ENCODE measurements around the gene CLN6. TPM values are rescaled to one million over a fixed set of nuclear protein-coding genes. Genes with fewer than 3 reads are reported as not detected.

The CLN6 gene
- total and polyA plus RNA-seq, 2 experiments from 2014 or later: 10.7 to 18.7 TPM

DNA sequence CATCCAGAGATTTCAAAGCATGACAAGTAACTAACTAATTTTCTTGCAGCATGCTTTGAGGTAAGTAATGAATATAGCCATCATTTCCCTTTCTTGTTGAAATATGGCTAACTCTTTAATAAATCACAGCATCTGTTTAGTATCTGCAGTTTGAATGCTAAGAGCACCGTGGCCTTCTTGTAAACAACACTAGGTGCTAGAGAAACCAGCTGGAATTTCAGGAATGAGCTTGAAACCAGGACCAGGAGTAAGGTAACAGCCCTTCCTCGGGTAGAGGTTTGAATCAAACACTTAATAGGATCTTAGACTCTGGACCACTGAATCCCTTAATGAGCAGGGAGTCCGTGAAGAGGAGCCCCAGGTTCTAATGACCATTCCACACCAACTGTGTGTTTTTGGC lies 38.0 kb downstream of the CLN6 start:
- Histone ChIP-seq H3K9me3 (ENCODE audit: low read depth) (no peaks in the 10 kb centered on the region), H3K79me2 (peaks cover 4% of the 10 kb centered on the region), H3K4me2 (no peak overlapping the region), H3K4me3 (no peak overlapping the region), H3K9me2 (replicated peaks; ENCODE audit: insufficient read depth) (no peaks in the 10 kb centered on the region), H3K27ac (peak overlapping the region; percentile 57), H3K36me3 (replicated peaks; ENCODE audit: insufficient read depth, low read depth) (no peaks in the 10 kb centered on the region), H2AFZ (no peak overlapping the region), H3K4me1 (ENCODE audit: insufficient read depth) (peaks cover 9% of the 10 kb centered on the region), H3K27me3 (no peaks in the 10 kb centered on the region), H4K20me1 (ENCODE audit: insufficient read depth, poor library complexity, severe bottlenecking) (no peaks in the 10 kb centered on the region)
- TF ChIP-seq EZH2 (IDR thresholded peaks at IDR 0.05; ENCODE audit: borderline replicate concordance) (no peak), EZH2phosphoT487 (IDR thresholded peaks at IDR 0.05; ENCODE audit: low read depth, severe bottlenecking, unreplicated experiment) (no peak)
- TF ChIP-seq, protein P1, sequence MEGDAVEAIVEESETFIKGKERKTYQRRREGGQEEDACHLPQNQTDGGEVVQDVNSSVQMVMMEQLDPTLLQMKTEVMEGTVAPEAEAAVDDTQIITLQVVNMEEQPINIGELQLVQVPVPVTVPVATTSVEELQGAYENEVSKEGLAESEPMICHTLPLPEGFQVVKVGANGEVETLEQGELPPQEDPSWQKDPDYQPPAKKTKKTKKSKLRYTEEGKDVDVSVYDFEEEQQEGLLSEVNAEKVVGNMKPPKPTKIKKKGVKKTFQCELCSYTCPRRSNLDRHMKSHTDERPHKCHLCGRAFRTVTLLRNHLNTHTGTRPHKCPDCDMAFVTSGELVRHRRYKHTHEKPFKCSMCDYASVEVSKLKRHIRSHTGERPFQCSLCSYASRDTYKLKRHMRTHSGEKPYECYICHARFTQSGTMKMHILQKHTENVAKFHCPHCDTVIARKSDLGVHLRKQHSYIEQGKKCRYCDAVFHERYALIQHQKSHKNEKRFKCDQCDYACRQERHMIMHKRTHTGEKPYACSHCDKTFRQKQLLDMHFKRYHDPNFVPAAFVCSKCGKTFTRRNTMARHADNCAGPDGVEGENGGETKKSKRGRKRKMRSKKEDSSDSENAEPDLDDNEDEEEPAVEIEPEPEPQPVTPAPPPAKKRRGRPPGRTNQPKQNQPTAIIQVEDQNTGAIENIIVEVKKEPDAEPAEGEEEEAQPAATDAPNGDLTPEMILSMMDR (IDR thresholded peaks at IDR 0.05; ENCODE audit: poor library complexity): no peak
- WGBS (ENCODE audit: low lambda C conversion rate, missing lambda C conversion rate): 39% methylated on average over 3 of the region's 3 CpGs
- DNase-seq (ENCODE audit: low spot score): no peak

GRCh38 chr15:68190048-68190447 lies 39.5 kb downstream of the CLN6 start:
- Histone ChIP-seq H3K36me3 (replicated peaks; ENCODE audit: insufficient read depth, low read depth) (peaks cover 3% of the 10 kb centered on the region), H3K4me3 (no peak overlapping the region), H3K27ac (peak overlapping the region; percentile 50), H3K79me2 (peaks cover 4% of the 10 kb centered on the region), H4K20me1 (ENCODE audit: insufficient read depth, poor library complexity, severe bottlenecking) (no peaks in the 10 kb centered on the region), H3K27me3 (no peaks in the 10 kb centered on the region), H2AFZ (no peak overlapping the region), H3K4me2 (no peak overlapping the region), H3K4me1 (ENCODE audit: insufficient read depth) (peaks cover 9% of the 10 kb centered on the region), H3K9me3 (ENCODE audit: low read depth) (no peaks in the 10 kb centered on the region), H3K9me2 (replicated peaks; ENCODE audit: insufficient read depth) (no peaks in the 10 kb centered on the region)
- DNase-seq (ENCODE audit: low spot score): no peak
- TF ChIP-seq, protein P1 (IDR thresholded peaks at IDR 0.05; ENCODE audit: poor library complexity): no peak
- TF ChIP-seq EZH2phosphoT487 (IDR thresholded peaks at IDR 0.05; ENCODE audit: low read depth, severe bottlenecking, unreplicated experiment) (no peak), EZH2 (IDR thresholded peaks at IDR 0.05; ENCODE audit: borderline replicate concordance) (no peak)
- 95% methylated on average over 4 of the region's 4 CpGs for WGBS (ENCODE audit: low lambda C conversion rate, missing lambda C conversion rate)

GRCh38 chr15:68188647-68189046 lies 40.9 kb downstream of the CLN6 start:
- no peak overlapping the region for H2AFZ ChIP-seq
- no peak overlapping the region for H3K4me2 ChIP-seq
- H3K9me2 ChIP-seq (replicated peaks; ENCODE audit: insufficient read depth): no peaks in the 10 kb centered on the region
- WGBS (ENCODE audit: low lambda C conversion rate, missing lambda C conversion rate): 90% methylated on average over 2 of the region's 2 CpGs
- H4K20me1 ChIP-seq (ENCODE audit: insufficient read depth, poor library complexity, severe bottlenecking): no peaks in the 10 kb centered on the region
- peaks cover 4% of the 10 kb centered on the region for H3K79me2 ChIP-seq
- H3K4me3 ChIP-seq: no peak overlapping the region
- H3K9me3 ChIP-seq (ENCODE audit: low read depth): no peaks in the 10 kb centered on the region
- TF ChIP-seq, protein P1 (IDR thresholded peaks at IDR 0.05; ENCODE audit: poor library complexity): no peak
- TF ChIP-seq EZH2phosphoT487 (IDR thresholded peaks at IDR 0.05; ENCODE audit: low read depth, severe bottlenecking, unreplicated experiment) (no peak), EZH2 (IDR thresholded peaks at IDR 0.05; ENCODE audit: borderline replicate concordance) (peak; percentile 16)
- no peaks in the 10 kb centered on the region for H3K27me3 ChIP-seq
- H3K27ac ChIP-seq: peak overlapping the region; percentile 56
- DNase-seq (ENCODE audit: low spot score): no peak
- peaks cover 9% of the 10 kb centered on the region for H3K4me1 ChIP-seq (ENCODE audit: insufficient read depth)
- H3K36me3 ChIP-seq (replicated peaks; ENCODE audit: insufficient read depth, low read depth): peaks cover 3% of the 10 kb centered on the region

DNA sequence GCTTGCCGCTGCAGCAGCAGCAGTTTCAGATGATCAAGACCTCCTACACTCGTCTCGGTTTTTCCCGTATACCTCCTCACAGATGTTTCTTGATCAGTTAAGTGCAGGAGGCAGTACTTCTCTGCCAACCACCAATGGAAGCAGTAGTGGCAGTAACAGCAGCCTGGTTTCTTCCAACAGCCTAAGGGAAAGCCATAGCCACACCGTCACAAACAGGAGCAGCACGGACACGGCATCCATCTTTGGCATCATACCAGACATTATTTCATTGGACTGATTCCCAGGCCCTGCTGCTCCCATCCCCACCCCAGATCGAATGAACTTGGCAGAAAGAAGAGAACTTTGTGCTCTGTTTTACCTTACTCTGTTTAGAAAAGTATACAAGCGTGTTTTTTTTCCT lies 42.0 kb downstream of the CLN6 start:
- H4K20me1 ChIP-seq (ENCODE audit: insufficient read depth, poor library complexity, severe bottlenecking): no peaks in the 10 kb centered on the region
- H3K36me3 ChIP-seq (replicated peaks; ENCODE audit: insufficient read depth, low read depth): peaks cover 3% of the 10 kb centered on the region
- peaks cover 9% of the 10 kb centered on the region for H3K4me1 ChIP-seq (ENCODE audit: insufficient read depth)
- H3K27ac ChIP-seq: peak overlapping the region; percentile 56
- H3K4me3 ChIP-seq: no peak overlapping the region
- H3K9me2 ChIP-seq (replicated peaks; ENCODE audit: insufficient read depth): no peaks in the 10 kb centered on the region
- H3K9me3 ChIP-seq (ENCODE audit: low read depth): no peaks in the 10 kb centered on the region
- H3K27me3 ChIP-seq: no peaks in the 10 kb centered on the region
- peaks cover 4% of the 10 kb centered on the region for H3K79me2 ChIP-seq
- H2AFZ ChIP-seq: no peak overlapping the region
- DNase-seq (ENCODE audit: low spot score): peak; percentile 51
- TF ChIP-seq EZH2phosphoT487 (IDR thresholded peaks at IDR 0.05; ENCODE audit: low read depth, severe bottlenecking, unreplicated experiment) (no peak), EZH2 (IDR thresholded peaks at IDR 0.05; ENCODE audit: borderline replicate concordance) (no peak)
- TF ChIP-seq, protein P1 (IDR thresholded peaks at IDR 0.05; ENCODE audit: poor library complexity): no peak
- WGBS (ENCODE audit: low lambda C conversion rate, missing lambda C conversion rate): 62% methylated on average over 9 of the region's 9 CpGs
- H3K4me2 ChIP-seq: peak overlapping the region; percentile 45
